IMR-90 (cell line): ENCODE measurements around the gene RNF213. TPM values are rescaled to one million over a fixed set of nuclear protein-coding genes. Genes with fewer than 3 reads are reported as not detected.

Experiments used
- ATAC-seq: fragments of 200-7000 bp; cut with Tn5 transposase; 2 replicates; pipeline ENCODE4 v1.9.1; 2020; ENCODE audit warnings: low read depth, mild to moderate bottlenecking, moderate library complexity
- BruUV-seq: library from RNA; stranded (reverse); fragments of 400-500 nt; replicated peaks from 2 replicates; lab custom pipeline; 2021; lab: Mats Ljungman, UMichigan
- CTCF ChIA-PET: fragments of 300-600 bp; formaldehyde crosslinking; extraction: SDS; loops from one replicate; lab custom pipeline; 2021; ENCODE audit warnings: antibody characterized with exemption; lab: Yijun Ruan, JAX
- POLR2A ChIA-PET: fragments of 300-600 bp; sonication (Branson Sonifier 250); formaldehyde crosslinking; loops from one replicate; lab custom pipeline; 2022; ENCODE audit warnings: antibody characterized with exemption; ENCODE audit not compliant: unreplicated experiment; lab: Charles Lee
- DNase-seq: peaks from one replicate; pipeline ENCODE4 v3.0.0; 2013
- H2AFZ ChIP-seq: replicated peaks from 2 replicates; pipeline ENCODE3; 2013; ENCODE audit warnings: low read length, mild to moderate bottlenecking; ENCODE audit not compliant: poor library complexity
- H2AK5ac ChIP-seq: 2 replicates; pipeline ENCODE4 v1.6.1; 2013; ENCODE audit warnings: low read depth, low read length, inconsistent platforms
- H2AK9ac ChIP-seq: replicated peaks from 2 replicates; pipeline ENCODE3; 2013; ENCODE audit warnings: mild to moderate bottlenecking, low read depth, low read length, moderate library complexity; ENCODE audit not compliant: poor library complexity
- H2BK120ac ChIP-seq: 2 replicates; pipeline ENCODE4 v1.6.1; 2013; ENCODE audit warnings: low read depth, low read length, inconsistent platforms
- H2BK15ac ChIP-seq: 3 replicates; pipeline ENCODE4 v1.6.1; 2013; ENCODE audit warnings: low read depth, low read length, inconsistent platforms
- H2BK20ac ChIP-seq: 2 replicates; pipeline ENCODE4 v1.6.1; 2013; ENCODE audit warnings: low read depth, mild to moderate bottlenecking, inconsistent platforms, low read length, moderate library complexity
- H2BK5ac ChIP-seq: 2 replicates; pipeline ENCODE4 v1.6.1; 2013; ENCODE audit warnings: mild to moderate bottlenecking, low read depth, low read length, inconsistent platforms; ENCODE audit not compliant: poor library complexity, severe bottlenecking
- H3K14ac ChIP-seq: replicated peaks from 2 replicates; pipeline ENCODE4 v1.6.1; 2013; ENCODE audit warnings: low read depth, low read length, inconsistent platforms
- H3K18ac ChIP-seq: 2 replicates; pipeline ENCODE4 v1.6.1; 2013; ENCODE audit warnings: low read depth, low read length, control low read depth
- H3K23ac ChIP-seq: 2 replicates; pipeline ENCODE4 v1.6.1; 2013; ENCODE audit warnings: low read depth, low read length, inconsistent platforms
- H3K27ac ChIP-seq: 2 replicates; pipeline ENCODE4 v1.5.1; 2013; ENCODE audit warnings: mild to moderate bottlenecking, control low read depth, low read length; ENCODE audit not compliant: insufficient read depth
- H3K27me3 ChIP-seq: 2 replicates; pipeline ENCODE4 v1.6.1; 2013; ENCODE audit warnings: low read length; ENCODE audit not compliant: control insufficient read depth, insufficient read depth
- H3K36me3 ChIP-seq: 2 replicates; pipeline ENCODE4 v1.6.1; 2013; ENCODE audit warnings: low read length, mixed read lengths; ENCODE audit not compliant: control insufficient read depth, insufficient read depth
- H3K4ac ChIP-seq: 2 replicates; pipeline ENCODE4 v1.6.1; 2013; ENCODE audit warnings: low read depth, low read length, inconsistent platforms
- H3K4me1 ChIP-seq: 2 replicates; pipeline ENCODE4 v1.6.1; 2013; ENCODE audit warnings: low read length, mixed read lengths; ENCODE audit not compliant: control insufficient read depth, insufficient read depth
- H3K4me2 ChIP-seq: 2 replicates; pipeline ENCODE4 v1.6.1; 2013; ENCODE audit warnings: low read depth, mild to moderate bottlenecking, control low read depth, low read length, moderate library complexity
- H3K4me3 ChIP-seq: 2 replicates; pipeline ENCODE4 v1.5.1; 2013; ENCODE audit warnings: low read depth, mild to moderate bottlenecking, control low read depth, low read length, moderate library complexity; ENCODE audit not compliant: insufficient read depth
- H3K56ac ChIP-seq: 2 replicates; pipeline ENCODE4 v1.6.1; 2013; ENCODE audit warnings: low read length, inconsistent platforms; ENCODE audit not compliant: insufficient read depth; ENCODE audit errors: extremely low read depth
- H3K79me1 ChIP-seq, 2 experiments: 2 replicates each; pipeline ENCODE4 v1.6.1; 2013; ENCODE audit warnings: low read length in 2 of 2, inconsistent platforms in 1 of 2, low read depth in 1 of 2
- H3K9ac ChIP-seq: 2 replicates; pipeline ENCODE4 v1.6.1; 2013; ENCODE audit warnings: low read depth, low read length, control low read depth
- H3K9me1 ChIP-seq: 2 replicates; pipeline ENCODE4 v1.6.1; 2013; ENCODE audit warnings: low read length, inconsistent platforms; ENCODE audit not compliant: insufficient read depth
- H3K9me3 ChIP-seq: 2 replicates; pipeline ENCODE4 v1.6.1; 2013; ENCODE audit warnings: low read length; ENCODE audit not compliant: control insufficient read depth, insufficient read depth
- H4K20me1 ChIP-seq: 2 replicates; pipeline ENCODE4 v1.6.1; 2013; ENCODE audit warnings: low read length, inconsistent platforms; ENCODE audit not compliant: insufficient read depth
- H4K5ac ChIP-seq: 2 replicates; pipeline ENCODE4 v1.6.1; 2013; ENCODE audit warnings: mild to moderate bottlenecking, low read depth, low read length, control low read depth
- H4K8ac ChIP-seq, 2 experiments: 2 replicates each; pipeline ENCODE4 v1.6.1; 2013; ENCODE audit warnings: low read depth in 2 of 2, low read length in 2 of 2, control low read depth in 1 of 2, inconsistent platforms in 1 of 2
- H4K91ac ChIP-seq: 2 replicates; pipeline ENCODE4 v1.6.1; 2013; ENCODE audit warnings: low read depth, low read length, inconsistent platforms; ENCODE audit not compliant: insufficient read depth
- BHLHE40 ChIP-seq: fragments of 150-350 bp; IDR thresholded peaks from 2 replicates; pipeline ENCODE4 v1.6.1; 2016; ENCODE audit warnings: mild to moderate bottlenecking, low read depth, low read length
- CEBPB ChIP-seq: IDR thresholded peaks from 2 replicates; pipeline ENCODE4 v1.6.1; 2012; ENCODE audit warnings: low read depth, low read length, improper control_type of control experiment
- MAFK ChIP-seq: IDR thresholded peaks from 2 replicates; pipeline ENCODE4 v1.6.1; 2012; ENCODE audit warnings: low read depth, low read length, improper control_type of control experiment
- MAZ ChIP-seq: IDR thresholded peaks from 2 replicates; pipeline ENCODE4 v1.6.1; 2012; ENCODE audit warnings: low read depth, mild to moderate bottlenecking, low read length, improper control_type of control experiment, moderate library complexity, borderline replicate concordance
- NFE2L2 ChIP-seq: fragments of 150-350 bp; IDR thresholded peaks from 2 replicates; pipeline ENCODE4 v1.6.1; 2016; ENCODE audit warnings: low read depth, mild to moderate bottlenecking, low read length
- RCOR1 ChIP-seq: IDR thresholded peaks from 2 replicates; pipeline ENCODE4 v1.6.1; 2012; ENCODE audit warnings: mild to moderate bottlenecking, low read length, improper control_type of control experiment; ENCODE audit not compliant: insufficient replicate concordance
- RFX5 ChIP-seq: IDR thresholded peaks from 2 replicates; pipeline ENCODE4 v1.8.0; 2012; ENCODE audit warnings: low read depth, mild to moderate bottlenecking, low read length, moderate library complexity
- SMC3 ChIP-seq: fragments of 150-350 bp; IDR thresholded peaks from 2 replicates; pipeline ENCODE4 v1.6.1; 2016; ENCODE audit warnings: low read depth, mild to moderate bottlenecking, antibody characterized with exemption, low read length, moderate library complexity
- USF2 ChIP-seq: fragments of 150-350 bp; IDR thresholded peaks from 2 replicates; pipeline ENCODE4 v1.6.1; 2017; ENCODE audit warnings: mild to moderate bottlenecking, antibody characterized with exemption, low read length, low read depth
- WGBS, 2 experiments: methylation state at CpG; one replicate each; pipeline versions ENCODE4 v1.1.5 to v1.1.7; 2013; ENCODE audit warnings: missing lambda C conversion rate in 2 of 2; ENCODE audit not compliant: insufficient read length in 1 of 2; ENCODE audit errors: extremely low coverage in 2 of 2; 5-methylcytosine and 5-hydroxymethylcytosine counted together
- dilution Hi-C: fragments of 300-500 bp; cut with HindIII; formaldehyde crosslinking; loops from one replicate; pipeline ENCODE4 v1.14.3; 2018; ENCODE audit warnings: low sequenced_read_pairs; ENCODE audit not compliant: unreplicated experiment
- in situ Hi-C: fragments of 300-500 bp; cut with MboI; formaldehyde crosslinking; loops from 3 replicates; pipeline ENCODE4 v1.14.3; 2019; ENCODE audit warnings: low sequenced_read_pairs, inconsistent platforms, mixed read lengths
- intact Hi-C: fragments of 100-400 bp; cut with micrococcal nuclease; formaldehyde crosslinking; loops from 2 replicates; pipeline ENCODE4 v1.10.0; 2022
- polyA plus RNA-seq, 3 experiments: library from polyadenylated mRNA; depleted of rRNA; stranded (reverse); fragments of >200 nt; gene quantifications; 2 replicates each; pipeline ENCODE4 v1.2.3, GENCODE V29; 2012; ENCODE audit warnings: low replicate concordance in 1 of 3
- total RNA-seq: library from RNA; depleted of rRNA; stranded (reverse); fragments of >200 nt; gene quantifications from 2 replicates; pipeline ENCODE4 v1.2.3, GENCODE V29; 2012

Gene RNF213
- total and polyA plus RNA-seq, 2 of the 4 experiments (the other 2 are of a cell fraction) = 23.4 to 36.0 TPM

GRCh38 chr17:80349151-80349651 lies 88.5 kb downstream of the RNF213 start:
- ChIA-PET CTCF (no interaction called here), POLR2A (no interaction called here)
- in situ Hi-C loops (no loop called here), intact Hi-C loops (no loop called here), dilution Hi-C loops (no loop called here)
- Histone ChIP-seq H2AFZ (peak overlapping the region; percentile 8), H3K79me1 (peaks cover 8 to 16% of the 10 kb centered on the region in 2 experiments; a peak in 3 of 4 replicates), H3K27ac (no peak overlapping the region), H2AK9ac (peak overlapping the region; percentile 71), H3K4ac (no peak overlapping the region), H3K18ac (no peak overlapping the region), H3K4me1 (no peaks in the 10 kb centered on the region), H2BK15ac (no peak overlapping the region), H2AK5ac (no peak overlapping the region), H3K4me3 (no peak overlapping the region), H3K9me3 (no peaks in the 10 kb centered on the region), H3K14ac (no peak overlapping the region), H2BK20ac (no peak overlapping the region), H2BK5ac (no peak overlapping the region), H3K27me3 (no peaks in the 10 kb centered on the region), H4K20me1 (no peaks in the 10 kb centered on the region; the same call in none of the 2 replicates), H2BK120ac (no peak overlapping the region), H3K9ac (no peak overlapping the region), H4K8ac (no peak overlapping the region), H3K36me3 (peaks cover 89% of the 10 kb centered on the region), H4K5ac (no peak overlapping the region), H3K23ac (no peak overlapping the region), H3K56ac (no peak overlapping the region), H3K4me2 (no peak overlapping the region), H4K91ac (no peak overlapping the region), H3K9me1 (peaks cover 19% of the 10 kb centered on the region)
- peak; percentile 59 for ATAC-seq
- DNase-seq = peak; percentile 47
- BruUV-seq = no TSS peak
- 81% methylated on average over 13 of the region's 19 CpGs; no CpG with 5 or more reads in 1 of the 2 experiments for WGBS, 2 experiments
- TF ChIP-seq MAFK (0 out of 2 replicates have a peak, but pooled peaks have one; percentile 19), USF2 (no peak), NFE2L2 (no peak), BHLHE40 (no peak), MAZ (no peak), RCOR1 (no peak), CEBPB (no peak), RFX5 (no peak), SMC3 (no peak)
